ENCODE results near the gene C11orf24. TPM values are rescaled to one million over a fixed set of nuclear protein-coding genes. Genes with fewer than 3 reads are reported as not detected.

C11orf24 gene
- total RNA-seq, 1 donor: 4.4 TPM

- Histone ChIP-seq H3K4me3 (ENCODE audit: low read length) (peak overlapping the region; percentile 79), H3K9me3 (ENCODE audit: low read depth, low read length) (no peaks in the 10 kb centered on the region), H3K27me3 (ENCODE audit: insufficient read depth, low read length) (no peaks in the 10 kb centered on the region), H3K4me1 (ENCODE audit: insufficient read depth, low read length) (peaks cover 41% of the 10 kb centered on the region)
These were observed 57.3 kb downstream of the C11orf24 start for GRCh38 chr11:68214173-68215086.

DNA sequence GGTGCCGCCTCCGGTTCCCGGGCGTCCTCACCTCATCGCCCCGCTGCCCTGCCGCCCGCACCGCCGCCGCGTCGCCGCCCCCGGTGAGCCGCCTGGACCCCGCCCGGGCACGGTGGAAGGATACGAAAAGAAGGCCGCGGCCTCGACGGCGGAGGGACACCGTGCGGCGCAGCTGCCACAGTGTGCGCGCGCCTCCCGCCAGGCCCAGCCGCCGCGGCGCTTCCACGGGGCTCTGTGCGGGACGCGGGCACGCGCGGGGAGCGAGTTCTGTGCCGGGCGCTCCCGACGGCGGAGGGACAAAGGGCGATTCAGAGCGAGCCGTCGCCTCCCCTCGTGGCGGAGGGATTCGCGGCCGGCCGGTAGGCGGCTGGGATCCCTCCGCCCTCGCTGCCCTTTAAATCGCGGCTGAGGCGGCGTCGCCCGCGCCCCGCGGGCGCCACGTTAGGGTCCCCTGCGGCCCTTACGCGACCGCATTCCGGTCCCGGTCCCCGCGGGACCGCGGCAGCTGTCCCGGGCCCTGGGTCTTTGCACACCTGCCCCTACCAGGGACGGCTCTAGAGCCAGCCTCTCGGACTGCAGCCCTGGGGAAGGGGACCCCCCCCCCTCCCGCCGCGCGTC lies 58.1 kb downstream of the C11orf24 start:
- Histone ChIP-seq H3K9me3 (ENCODE audit: low read depth, low read length) (no peaks in the 10 kb centered on the region), H3K4me3 (ENCODE audit: low read length) (peak overlapping the region; percentile 79), H3K4me1 (ENCODE audit: insufficient read depth, low read length) (peaks cover 49% of the 10 kb centered on the region), H3K27me3 (ENCODE audit: insufficient read depth, low read length) (no peaks in the 10 kb centered on the region)

DNA sequence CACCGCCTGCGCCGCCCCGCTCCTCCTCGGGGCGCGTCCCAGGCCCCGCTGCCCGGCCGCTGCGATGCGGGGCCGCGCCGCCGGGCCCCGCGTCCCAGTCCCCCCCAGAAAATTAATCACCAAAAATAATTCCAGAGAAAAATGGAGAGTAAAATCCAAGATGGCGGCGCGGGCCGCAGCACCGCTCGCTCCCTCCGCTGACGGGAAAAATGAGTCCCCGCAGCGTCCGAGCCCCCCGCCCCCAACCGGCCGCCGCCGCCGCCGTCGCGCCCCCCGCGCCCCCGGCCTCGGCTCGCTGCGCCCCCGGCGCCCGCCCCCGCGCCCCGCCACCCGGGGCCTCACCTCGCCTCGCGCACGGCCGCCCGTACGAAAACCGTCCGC lies 58.6 kb downstream of the C11orf24 start, which contains the start of gene KMT5B:
KMT5B (minus strand) TSS at position 162 of the 381 bp plus-strand sequence. CDS start 23,220 bp downstream, outside the sequence.
- Histone ChIP-seq H3K27me3 (ENCODE audit: insufficient read depth, low read length) (no peaks in the 10 kb centered on the region), H3K9me3 (ENCODE audit: low read depth, low read length) (no peaks in the 10 kb centered on the region), H3K4me1 (ENCODE audit: insufficient read depth, low read length) (peaks cover 52% of the 10 kb centered on the region), H3K4me3 (ENCODE audit: low read length) (peak within 1 kb of the TSS; percentile 91)

DNA sequence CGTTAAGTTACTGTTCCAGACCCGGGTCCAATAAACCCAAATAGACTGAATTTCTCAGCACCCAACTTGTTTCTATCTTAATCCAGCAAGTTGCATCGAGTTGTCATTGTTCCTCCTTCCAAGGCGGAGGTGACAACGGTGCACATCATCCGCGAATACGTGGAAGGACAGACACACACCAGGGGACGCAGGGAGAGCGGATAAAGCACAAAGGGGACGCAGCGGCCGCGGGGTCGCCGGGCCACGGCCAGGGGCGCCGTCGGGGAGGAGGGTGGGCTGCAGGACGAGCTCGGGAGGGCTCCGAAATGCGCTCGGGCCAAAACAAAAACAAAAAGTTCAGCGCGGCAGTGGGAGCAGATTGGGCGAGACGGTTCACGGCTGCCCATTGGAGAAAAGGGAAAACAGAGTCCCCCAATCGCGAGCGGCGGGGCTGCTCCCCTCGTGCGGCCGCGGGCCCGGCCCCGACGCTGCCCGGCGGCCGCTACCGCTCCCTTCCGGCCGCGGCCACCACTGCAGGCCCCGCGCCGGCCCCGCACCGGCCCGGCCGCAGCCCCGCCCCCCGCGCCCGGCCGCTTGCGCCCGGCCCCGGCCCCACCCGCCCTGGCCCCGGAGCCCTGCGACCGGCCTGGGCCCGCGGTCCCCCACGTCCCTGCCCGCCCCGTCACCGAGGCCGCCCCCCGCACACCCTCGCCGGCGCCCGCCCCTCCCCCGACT lies 59.2 kb downstream of the C11orf24 start:
- peaks cover 52% of the 10 kb centered on the region for H3K4me1 ChIP-seq (ENCODE audit: insufficient read depth, low read length)
- H3K4me3 ChIP-seq (ENCODE audit: low read length): peak overlapping the region; percentile 91
- no peaks in the 10 kb centered on the region for H3K27me3 ChIP-seq (ENCODE audit: insufficient read depth, low read length)
- H3K9me3 ChIP-seq (ENCODE audit: low read depth, low read length): no peaks in the 10 kb centered on the region

- H3K9me3 ChIP-seq (ENCODE audit: low read depth, low read length): no peaks in the 10 kb centered on the region
- no peaks in the 10 kb centered on the region for H3K27me3 ChIP-seq (ENCODE audit: insufficient read depth, low read length)
- peak overlapping the region; percentile 3 for H3K4me3 ChIP-seq (ENCODE audit: low read length)
- H3K4me1 ChIP-seq (ENCODE audit: insufficient read depth, low read length): peaks cover 53% of the 10 kb centered on the region
These were observed 60.2 kb downstream of the C11orf24 start for GRCh38 chr11:68211546-68211945.

Other genes starting within 250 kb of the C11orf24 start
- gene NDUFS8, start 241.3 kb downstream of the C11orf24 start, total RNA-seq: 22.1 TPM
- 213 TPM for gene TCIRG1, start 232.9 kb downstream of the C11orf24 start, total RNA-seq
- gene CHKA, start 150.6 kb downstream of the C11orf24 start, total RNA-seq: 23.1 TPM
- gene KMT5B, start 58.7 kb downstream of the C11orf24 start, total RNA-seq: 20.0 TPM
- 0.42 TPM for gene LRP5, start 40.6 kb upstream of the C11orf24 start, total RNA-seq
- 232 TPM for gene PPP6R3, start 188.8 kb upstream of the C11orf24 start, total RNA-seq